Measurements from ENCODE around the gene MTRFR.

Gene MTRFR

DNA sequence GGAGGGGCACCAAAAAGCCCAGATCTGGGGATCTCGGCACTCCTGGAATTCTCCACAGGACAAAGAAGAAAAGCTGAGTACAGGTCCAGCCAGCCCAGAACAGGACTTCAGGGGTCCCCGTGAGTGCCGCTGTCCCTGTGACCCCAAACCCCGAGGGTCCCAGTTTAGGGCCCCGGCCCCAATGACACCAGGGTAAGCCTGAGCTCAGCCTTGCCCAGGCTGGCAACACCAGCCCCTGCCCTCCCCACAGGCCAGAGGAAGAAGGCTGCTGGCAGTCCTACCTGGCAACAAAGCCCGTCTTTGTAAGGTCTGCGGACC is 36.6 kb downstream of the MTRFR start:
- peak overlapping the region; percentile 59; the same call in 1 of the 2 replicates for H3K27ac ChIP-seq (replicated peaks)

DNA sequence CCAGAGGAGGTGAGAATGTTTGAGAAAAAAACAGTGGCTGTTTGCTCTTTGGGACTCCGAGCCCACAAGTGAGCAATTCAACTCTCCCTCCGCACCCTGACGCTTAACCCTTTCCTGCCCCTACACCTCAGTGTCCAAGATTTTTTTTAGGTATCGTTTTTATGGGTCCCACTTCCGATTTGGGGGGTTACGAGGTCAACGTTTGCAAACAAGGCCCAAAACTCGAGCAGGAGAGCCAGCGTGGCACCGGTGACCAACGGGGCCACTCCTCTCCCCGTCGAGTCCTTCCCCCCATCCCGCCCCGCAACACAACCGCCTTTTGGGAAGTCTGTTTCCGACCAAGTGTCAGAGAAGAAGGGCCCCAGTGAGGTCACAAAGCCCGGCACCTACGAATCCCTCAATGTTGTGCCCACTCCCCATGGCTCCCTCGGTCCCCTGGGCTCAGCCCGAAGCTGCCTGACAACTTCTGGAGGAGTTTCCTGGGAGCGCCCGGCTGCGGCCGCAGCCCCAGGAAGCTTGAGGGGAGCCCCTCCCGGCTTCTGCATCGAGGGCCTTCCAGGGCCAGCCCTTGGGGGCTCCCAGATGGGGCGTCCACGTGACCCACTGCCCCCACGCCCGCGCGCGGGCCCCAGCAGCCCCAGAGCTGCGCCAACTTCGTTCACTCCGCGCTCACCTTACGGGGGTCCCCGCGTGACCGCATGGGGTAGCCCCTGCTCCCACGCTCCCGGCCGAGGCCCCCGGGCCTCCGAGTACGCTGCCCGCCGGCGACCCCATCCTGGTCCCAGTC is 37.2 kb downstream of the MTRFR start:
- Histone ChIP-seq H3K4me3 (replicated peaks; ENCODE audit: insufficient read depth, low read length) (peak overlapping the region; percentile 70), H3K27ac (replicated peaks) (peak overlapping the region; percentile 59), H3K27me3 (ENCODE audit: insufficient read depth, poor library complexity, severe bottlenecking) (no peaks in the 10 kb centered on the region)
- TF ChIP-seq GABPA (IDR thresholded peaks at IDR 0.05; ENCODE audit: low read depth) (no peak), POLR2AphosphoS5 (IDR thresholded peaks at IDR 0.05; ENCODE audit: low read depth) (no peak), SPI1 (IDR thresholded peaks at IDR 0.05; ENCODE audit: borderline replicate concordance, low read depth) (no peak)
- TF ChIP-seq, protein P1, sequence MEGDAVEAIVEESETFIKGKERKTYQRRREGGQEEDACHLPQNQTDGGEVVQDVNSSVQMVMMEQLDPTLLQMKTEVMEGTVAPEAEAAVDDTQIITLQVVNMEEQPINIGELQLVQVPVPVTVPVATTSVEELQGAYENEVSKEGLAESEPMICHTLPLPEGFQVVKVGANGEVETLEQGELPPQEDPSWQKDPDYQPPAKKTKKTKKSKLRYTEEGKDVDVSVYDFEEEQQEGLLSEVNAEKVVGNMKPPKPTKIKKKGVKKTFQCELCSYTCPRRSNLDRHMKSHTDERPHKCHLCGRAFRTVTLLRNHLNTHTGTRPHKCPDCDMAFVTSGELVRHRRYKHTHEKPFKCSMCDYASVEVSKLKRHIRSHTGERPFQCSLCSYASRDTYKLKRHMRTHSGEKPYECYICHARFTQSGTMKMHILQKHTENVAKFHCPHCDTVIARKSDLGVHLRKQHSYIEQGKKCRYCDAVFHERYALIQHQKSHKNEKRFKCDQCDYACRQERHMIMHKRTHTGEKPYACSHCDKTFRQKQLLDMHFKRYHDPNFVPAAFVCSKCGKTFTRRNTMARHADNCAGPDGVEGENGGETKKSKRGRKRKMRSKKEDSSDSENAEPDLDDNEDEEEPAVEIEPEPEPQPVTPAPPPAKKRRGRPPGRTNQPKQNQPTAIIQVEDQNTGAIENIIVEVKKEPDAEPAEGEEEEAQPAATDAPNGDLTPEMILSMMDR (IDR thresholded peaks at IDR 0.05; ENCODE audit: insufficient read depth, low read length): no peak
- TF ChIP-seq, protein P2, sequence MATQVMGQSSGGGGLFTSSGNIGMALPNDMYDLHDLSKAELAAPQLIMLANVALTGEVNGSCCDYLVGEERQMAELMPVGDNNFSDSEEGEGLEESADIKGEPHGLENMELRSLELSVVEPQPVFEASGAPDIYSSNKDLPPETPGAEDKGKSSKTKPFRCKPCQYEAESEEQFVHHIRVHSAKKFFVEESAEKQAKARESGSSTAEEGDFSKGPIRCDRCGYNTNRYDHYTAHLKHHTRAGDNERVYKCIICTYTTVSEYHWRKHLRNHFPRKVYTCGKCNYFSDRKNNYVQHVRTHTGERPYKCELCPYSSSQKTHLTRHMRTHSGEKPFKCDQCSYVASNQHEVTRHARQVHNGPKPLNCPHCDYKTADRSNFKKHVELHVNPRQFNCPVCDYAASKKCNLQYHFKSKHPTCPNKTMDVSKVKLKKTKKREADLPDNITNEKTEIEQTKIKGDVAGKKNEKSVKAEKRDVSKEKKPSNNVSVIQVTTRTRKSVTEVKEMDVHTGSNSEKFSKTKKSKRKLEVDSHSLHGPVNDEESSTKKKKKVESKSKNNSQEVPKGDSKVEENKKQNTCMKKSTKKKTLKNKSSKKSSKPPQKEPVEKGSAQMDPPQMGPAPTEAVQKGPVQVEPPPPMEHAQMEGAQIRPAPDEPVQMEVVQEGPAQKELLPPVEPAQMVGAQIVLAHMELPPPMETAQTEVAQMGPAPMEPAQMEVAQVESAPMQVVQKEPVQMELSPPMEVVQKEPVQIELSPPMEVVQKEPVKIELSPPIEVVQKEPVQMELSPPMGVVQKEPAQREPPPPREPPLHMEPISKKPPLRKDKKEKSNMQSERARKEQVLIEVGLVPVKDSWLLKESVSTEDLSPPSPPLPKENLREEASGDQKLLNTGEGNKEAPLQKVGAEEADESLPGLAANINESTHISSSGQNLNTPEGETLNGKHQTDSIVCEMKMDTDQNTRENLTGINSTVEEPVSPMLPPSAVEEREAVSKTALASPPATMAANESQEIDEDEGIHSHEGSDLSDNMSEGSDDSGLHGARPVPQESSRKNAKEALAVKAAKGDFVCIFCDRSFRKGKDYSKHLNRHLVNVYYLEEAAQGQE (IDR thresholded peaks at IDR 0.05; ENCODE audit: insufficient replicate concordance, low read depth): no peak
- peak in 1 of 2 experiments; percentile 37 for DNase-seq (ENCODE audit: low read depth in 1 of 2, low spot score in 1 of 2)

More for the DNA sequence above, 36.6 kb downstream of the MTRFR start:
- DNase-seq (ENCODE audit: low read depth in 1 of 2, low spot score in 1 of 2): no peak
- Histone ChIP-seq H3K27me3 (ENCODE audit: insufficient read depth, poor library complexity, severe bottlenecking) (no peaks in the 10 kb centered on the region), H3K4me3 (replicated peaks; ENCODE audit: insufficient read depth, low read length) (no peak overlapping the region; the same call in 1 of the 2 replicates)
- no peak for TF ChIP-seq POLR2AphosphoS5 (IDR thresholded peaks at IDR 0.05; ENCODE audit: low read depth)
- TF ChIP-seq, protein P2 (IDR thresholded peaks at IDR 0.05; ENCODE audit: insufficient replicate concordance, low read depth): no peak
- TF ChIP-seq SPI1 (IDR thresholded peaks at IDR 0.05; ENCODE audit: borderline replicate concordance, low read depth): no peak
- TF ChIP-seq, protein P1 (IDR thresholded peaks at IDR 0.05; ENCODE audit: insufficient read depth, low read length): no peak

DNA sequence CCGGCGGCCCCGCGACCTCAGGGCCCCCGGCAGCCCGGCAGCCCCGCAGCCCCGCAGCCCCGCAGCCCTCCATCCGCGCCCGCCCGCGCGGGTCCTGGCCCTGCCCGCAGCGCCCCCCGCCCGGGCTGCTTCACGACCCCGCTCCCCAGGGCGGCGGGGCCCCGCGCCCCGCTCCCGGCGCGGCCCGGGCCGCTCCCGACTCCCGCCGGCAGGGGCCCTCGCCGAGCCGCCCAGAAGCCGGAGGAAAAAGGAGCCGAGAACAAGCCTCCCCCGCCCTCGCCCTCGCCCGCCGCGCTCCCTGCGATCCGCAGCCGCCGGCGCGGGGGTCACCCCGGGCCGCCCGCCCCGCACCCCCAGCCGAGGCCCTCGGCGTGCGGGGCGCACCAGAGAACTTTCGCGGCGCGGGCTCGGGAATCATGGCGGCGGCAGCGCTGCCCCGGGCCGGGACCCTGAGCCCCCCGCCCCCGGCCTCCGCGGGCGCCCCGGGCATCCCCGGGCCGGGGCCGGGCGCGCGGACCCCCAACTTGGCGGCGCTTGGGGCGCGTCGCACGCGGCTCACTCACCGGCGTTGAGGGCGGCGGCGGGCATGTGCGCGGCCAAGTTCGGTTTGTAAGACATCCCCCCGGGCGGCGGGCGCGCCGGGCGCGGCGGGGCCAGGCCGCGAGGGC is 37.9 kb downstream of the MTRFR start:
- no peaks in the 10 kb centered on the region for H3K27me3 ChIP-seq (ENCODE audit: insufficient read depth, poor library complexity, severe bottlenecking)
- TF ChIP-seq, protein P2 (IDR thresholded peaks at IDR 0.05; ENCODE audit: insufficient replicate concordance, low read depth): no peak
- TF ChIP-seq, protein P1 (IDR thresholded peaks at IDR 0.05; ENCODE audit: insufficient read depth, low read length): no peak
- TF ChIP-seq GABPA (IDR thresholded peaks at IDR 0.05; ENCODE audit: low read depth) (no peak), POLR2AphosphoS5 (IDR thresholded peaks at IDR 0.05; ENCODE audit: low read depth) (no peak), SPI1 (IDR thresholded peaks at IDR 0.05; ENCODE audit: borderline replicate concordance, low read depth) (no peak)
- H3K27ac ChIP-seq (replicated peaks): no peak overlapping the region
- peak overlapping the region; percentile 70 for H3K4me3 ChIP-seq (replicated peaks; ENCODE audit: insufficient read depth, low read length)
- peak in 1 of 2 experiments; percentile 73 for DNase-seq (ENCODE audit: low read depth in 1 of 2, low spot score in 1 of 2)
